CD4-positive, alpha-beta T cell treated with Interleukin-17A for 4 hours (primary cell): Measurements from ENCODE around the gene MYRF.

Experiments used
- DNase-seq: peaks from one replicate; pipeline ENCODE4 v3.0.0-alpha.2; 2020; ENCODE audit warnings: mixed read lengths

The MYRF gene

GRCh38 chr11:61778920-61779650, 26.6 kb downstream of the MYRF start:
- DNase-seq, result no peak

- no peak for DNase-seq
These were observed 27.5 kb downstream of the MYRF start for GRCh38 chr11:61779666-61780525.

GRCh38 chr11:61780581-61781162, 28.2 kb downstream of the MYRF start:
- no peak for DNase-seq

- DNase-seq, result no peak
These were observed 29.1 kb downstream of the MYRF start for GRCh38 chr11:61781585-61781984.

GRCh38 chr11:61782299-61782698, 29.9 kb downstream of the MYRF start:
- DNase-seq, result no peak

GRCh38 chr11:61782841-61783240, 30.4 kb downstream of the MYRF start:
- no peak for DNase-seq

- DNase-seq, result no peak
These were observed 31.5 kb downstream of the MYRF start for GRCh38 chr11:61783717-61784505.

- DNase-seq, result no peak
These were observed 32.0 kb downstream of the MYRF start for GRCh38 chr11:61784506-61784805.

- DNase-seq, result no peak
These were observed 33.5 kb downstream of the MYRF start for GRCh38 chr11:61785837-61786402.

GRCh38 chr11:61787928-61788491, 35.6 kb downstream of the MYRF start:
- peak; percentile 23 for DNase-seq

GRCh38 chr11:61791737-61792309, 39.4 kb downstream of the MYRF start:
- DNase-seq, result peak; percentile 18

- DNase-seq, result peak; percentile 86
These were observed 40.1 kb downstream of the MYRF start, which contains the start of the genes FEN1 and TMEM258 for GRCh38 chr11:61792310-61793082. Gene FEN1 (plus strand): TSS chr11:61792911. CDS start chr11:61795362, 2,451 bp downstream. Gene TMEM258 (minus strand): TSS chr11:61792599. CDS start chr11:61792558, 41 bp downstream.

- no peak for DNase-seq
These were observed 40.8 kb downstream of the MYRF start for GRCh38 chr11:61793083-61793828.

GRCh38 chr11:61793829-61794204, 41.4 kb downstream of the MYRF start:
- DNase-seq, result no peak

GRCh38 chr11:61794579-61794978, 42.1 kb downstream of the MYRF start:
- no peak for DNase-seq

GRCh38 chr11:61795459-61795858, 43.0 kb downstream of the MYRF start:
- DNase-seq, result no peak

GRCh38 chr11:61795876-61796526, 43.6 kb downstream of the MYRF start:
- DNase-seq, result no peak

- DNase-seq, result peak; percentile 83
These were observed 45.0 kb downstream of the MYRF start for GRCh38 chr11:61797263-61797944.

- no peak for DNase-seq
These were observed 47.3 kb downstream of the MYRF start for GRCh38 chr11:61799665-61800284.
